Stimulated activated CD8-positive, alpha-beta memory T cell treated with anti-CD3 and anti-CD28 coated beads, Interleukin-4, amount 100 ng/mL, for 4 hours (primary cell): ENCODE results near the gene PM20D1.

Source experiments
- DNase-seq, 2 donors: peaks; one replicate each; pipeline ENCODE4 v3.0.0-alpha.2; 2020; ENCODE audit warnings: low read depth in 2 of 2, low spot score in 1 of 2

PM20D1 gene

DNA sequence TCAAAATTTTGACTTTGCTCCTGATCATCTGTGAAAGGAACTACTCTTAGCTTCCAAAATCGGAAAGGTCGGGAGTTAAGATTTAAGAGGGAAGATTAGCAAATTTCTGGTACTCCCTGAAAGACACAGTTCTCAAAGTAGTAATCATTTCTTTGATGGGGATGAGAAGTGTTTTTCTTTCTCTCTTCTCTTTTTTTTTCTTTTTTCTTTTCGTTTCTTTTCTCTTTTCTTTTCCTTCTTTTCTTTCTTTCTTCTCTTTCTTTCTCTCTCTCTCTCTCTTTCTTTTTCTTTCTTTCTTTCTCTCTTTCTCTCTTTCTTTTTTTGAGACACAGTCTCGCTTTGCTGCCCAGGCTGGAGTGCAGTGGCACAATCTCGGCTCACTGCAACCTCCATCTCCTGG is 69.6 kb downstream of the PM20D1 start:
- no peak for DNase-seq
